CD14-positive monocyte (primary cell): ENCODE results near the gene SLC24A3. TPM values are rescaled to one million over a fixed set of nuclear protein-coding genes. Genes with fewer than 3 reads are reported as not detected.

Source experiments
- DNase-seq, 3 donors: peaks; one replicate each; pipeline ENCODE4 v3.0.0-alpha.2; 2011 to 2022
- H2AFZ ChIP-seq: 2 replicates; pipeline ENCODE4 v1.6.0; 2012; ENCODE audit warnings: mild to moderate bottlenecking, low read depth, low read length, inconsistent platforms; ENCODE audit not compliant: insufficient read depth, poor library complexity, severe bottlenecking
- H3K27ac ChIP-seq, 2 donors: 1 replicate in 1 of 2; 2 replicates in 1 of 2; pipeline ENCODE4 v1.5.1; 2012 to 2013; ENCODE audit warnings: low read length in 2 of 2, control low read depth in 1 of 2, inconsistent platforms in 1 of 2, low read depth in 1 of 2, mild to moderate bottlenecking in 1 of 2
- H3K27me3 ChIP-seq, 2 donors: one replicate each; pipeline versions ENCODE4 v1.6.0 to v1.6.1; 2011 to 2013; ENCODE audit warnings: low read length in 2 of 2; ENCODE audit not compliant: control insufficient read depth in 2 of 2, insufficient read depth in 2 of 2
- H3K36me3 ChIP-seq, 2 donors: replicated peaks in 1 of 2; 1 replicate in 1 of 2; 2 replicates in 1 of 2; pipeline versions ENCODE4 v1.5.1 to v1.6.1; 2012 to 2013; ENCODE audit warnings: low read length in 2 of 2, control low read depth in 1 of 2, inconsistent platforms in 1 of 2, mild to moderate bottlenecking in 1 of 2; ENCODE audit not compliant: insufficient read depth in 2 of 2, control insufficient read depth in 1 of 2
- H3K4me1 ChIP-seq, 2 donors: 1 replicate in 1 of 2; 2 replicates in 1 of 2; pipeline versions ENCODE4 v1.5.1 to v1.6.1; 2012 to 2013; ENCODE audit warnings: low read length in 2 of 2, control low read depth in 1 of 2, inconsistent platforms in 1 of 2, mild to moderate bottlenecking in 1 of 2, moderate library complexity in 1 of 2; ENCODE audit not compliant: insufficient read depth in 2 of 2, control insufficient read depth in 1 of 2
- H3K4me2 ChIP-seq: replicated peaks from 2 replicates; pipeline ENCODE3; 2012; ENCODE audit warnings: low read length, moderate library complexity, mild to moderate bottlenecking; ENCODE audit not compliant: poor library complexity, severe bottlenecking; ENCODE audit errors: extremely low read depth
- H3K4me3 ChIP-seq, 3 experiments: fragments of 200-600 bp in 1 of 3; sonication (generic) in 1 of 3; replicated peaks in 1 of 3; 1 replicate in 2 of 3; 2 replicates in 1 of 3; pipeline ENCODE4 v1.5.1; 2011 to 2013; ENCODE audit warnings: low read length in 3 of 3, mild to moderate bottlenecking in 3 of 3, control low read depth in 2 of 3, low read depth in 2 of 3, inconsistent platforms in 1 of 3, moderate library complexity in 1 of 3
- H3K79me2 ChIP-seq: 2 replicates; pipeline ENCODE4 v1.6.0; 2012; ENCODE audit warnings: mild to moderate bottlenecking, control low read depth, inconsistent platforms, low read length, moderate library complexity; ENCODE audit not compliant: insufficient read depth
- H3K9ac ChIP-seq: 2 replicates; pipeline ENCODE4 v1.6.0; 2017; ENCODE audit warnings: low read length, mild to moderate bottlenecking; ENCODE audit not compliant: insufficient read depth, poor library complexity, severe bottlenecking
- H3K9me3 ChIP-seq, 2 donors: replicated peaks in 1 of 2; 1 replicate in 1 of 2; 2 replicates in 1 of 2; pipeline versions ENCODE4 v1.5.1 to v1.6.1; 2012 to 2013; ENCODE audit warnings: low read length in 2 of 2, control low read depth in 1 of 2; ENCODE audit not compliant: control insufficient read depth in 1 of 2, insufficient read depth in 1 of 2
- H4K20me1 ChIP-seq: 2 replicates; pipeline ENCODE4 v1.6.0; 2012; ENCODE audit warnings: mild to moderate bottlenecking, low read length, control low read depth, moderate library complexity; ENCODE audit not compliant: insufficient read depth
- H3K27ac Mint-ChIP-seq, 7 donors: one replicate each; pipeline ENCODE4 v1.8.0; 2020; ENCODE audit warnings: mild to moderate bottlenecking in 7 of 7, mixed read lengths in 7 of 7, moderate library complexity in 6 of 7, inconsistent platforms in 2 of 7
- H3K27me3 Mint-ChIP-seq, 3 donors: one replicate each; pipeline ENCODE4 v1.8.0; 2021 to 2022; ENCODE audit warnings: low read depth in 3 of 3, mild to moderate bottlenecking in 3 of 3, mixed read lengths in 3 of 3, moderate library complexity in 3 of 3, inconsistent platforms in 1 of 3
- H3K36me3 Mint-ChIP-seq, 2 donors: one replicate each; pipeline ENCODE4 v1.8.0; 2020; ENCODE audit warnings: mixed read lengths in 2 of 2, inconsistent platforms in 1 of 2, mild to moderate bottlenecking in 1 of 2
- H3K4me1 Mint-ChIP-seq: one replicate; pipeline ENCODE4 v1.8.0; 2020; ENCODE audit warnings: mild to moderate bottlenecking, mixed read lengths
- H3K4me3 Mint-ChIP-seq, 2 donors: one replicate each; pipeline ENCODE4 v1.8.0; 2020; ENCODE audit warnings: mild to moderate bottlenecking in 2 of 2, mixed read lengths in 2 of 2, moderate library complexity in 1 of 2
- H3K9me3 Mint-ChIP-seq, 7 donors: one replicate each; pipeline ENCODE4 v1.8.0; 2020 to 2022; ENCODE audit warnings: mixed read lengths in 7 of 7, mild to moderate bottlenecking in 6 of 7, moderate library complexity in 6 of 7, inconsistent platforms in 2 of 7
- WGBS: methylation state at CpG from one replicate; pipeline ENCODE4 v1.1.5; 2013; ENCODE audit warnings: missing lambda C conversion rate; ENCODE audit not compliant: insufficient coverage; 5-methylcytosine and 5-hydroxymethylcytosine counted together
- intact Hi-C, 2 donors: fragments of 100-400 bp; cut with micrococcal nuclease; formaldehyde crosslinking; loops; one replicate each; pipeline versions ENCODE4 v1.15.0 to v1.15.1; 2023
- polyA plus RNA-seq, 3 donors: library from polyadenylated mRNA; depleted of rRNA in 1 of 3; unstranded in 2 of 3; stranded (reverse) in 1 of 3; fragments of 300-500 nt in 2 of 3; fragments of >200 nt in 1 of 3; fragmentation: Illumina TruSeq in 2 of 3; gene quantifications; 1 replicate in 2 of 3; 2 replicates in 1 of 3; pipeline ENCODE4 v1.2.3, GENCODE V29; 2012 to 2021
- TF ChIP-seq, protein P1 (sequence below): fragments of 200-600 bp; IDR thresholded peaks from one replicate; pipeline ENCODE4 v1.8.0; 2022; ENCODE audit warnings: antibody characterized with exemption, mild to moderate bottlenecking

The SLC24A3 gene
- polyA plus RNA-seq, 3 donors, result 0.04 to 0.08 TPM; not detected in 1

DNA sequence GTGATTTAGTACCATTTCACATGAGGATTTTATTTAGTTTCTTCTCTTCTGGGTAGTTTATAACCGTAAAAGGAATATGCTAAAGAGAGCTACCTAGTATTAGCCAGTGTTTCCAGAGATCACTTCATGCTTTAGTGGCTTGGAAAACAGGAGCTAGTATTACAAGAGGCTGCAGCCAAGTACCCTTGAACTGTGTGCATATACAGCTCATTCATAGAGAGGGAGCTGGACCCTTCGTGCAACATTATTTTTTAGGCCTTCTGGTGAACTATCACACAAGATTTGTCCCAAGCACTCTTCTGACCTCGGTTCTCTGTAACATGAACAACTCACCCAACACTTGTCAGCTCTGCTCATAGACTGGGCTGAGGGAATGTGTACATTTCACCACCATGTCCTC lies 470.7 kb downstream of the SLC24A3 start:
- TF ChIP-seq, protein P1, sequence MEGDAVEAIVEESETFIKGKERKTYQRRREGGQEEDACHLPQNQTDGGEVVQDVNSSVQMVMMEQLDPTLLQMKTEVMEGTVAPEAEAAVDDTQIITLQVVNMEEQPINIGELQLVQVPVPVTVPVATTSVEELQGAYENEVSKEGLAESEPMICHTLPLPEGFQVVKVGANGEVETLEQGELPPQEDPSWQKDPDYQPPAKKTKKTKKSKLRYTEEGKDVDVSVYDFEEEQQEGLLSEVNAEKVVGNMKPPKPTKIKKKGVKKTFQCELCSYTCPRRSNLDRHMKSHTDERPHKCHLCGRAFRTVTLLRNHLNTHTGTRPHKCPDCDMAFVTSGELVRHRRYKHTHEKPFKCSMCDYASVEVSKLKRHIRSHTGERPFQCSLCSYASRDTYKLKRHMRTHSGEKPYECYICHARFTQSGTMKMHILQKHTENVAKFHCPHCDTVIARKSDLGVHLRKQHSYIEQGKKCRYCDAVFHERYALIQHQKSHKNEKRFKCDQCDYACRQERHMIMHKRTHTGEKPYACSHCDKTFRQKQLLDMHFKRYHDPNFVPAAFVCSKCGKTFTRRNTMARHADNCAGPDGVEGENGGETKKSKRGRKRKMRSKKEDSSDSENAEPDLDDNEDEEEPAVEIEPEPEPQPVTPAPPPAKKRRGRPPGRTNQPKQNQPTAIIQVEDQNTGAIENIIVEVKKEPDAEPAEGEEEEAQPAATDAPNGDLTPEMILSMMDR, result no peak
- Histone ChIP-seq H3K27me3 (no peaks in the 10 kb centered on the region), H4K20me1 (no peaks in the 10 kb centered on the region), H3K9me3 (peaks cover 15 to 17% of the 10 kb centered on the region in 2 donors), H3K27ac (no peak overlapping the region), H3K9ac (no peak overlapping the region), H3K36me3 (no peaks in the 10 kb centered on the region), H3K4me3 (no peak overlapping the region), H3K4me2 (no peak overlapping the region), H3K4me1 (peaks cover 13 to 15% of the 10 kb centered on the region in 2 donors), H2AFZ (no peak overlapping the region), H3K79me2 (no peaks in the 10 kb centered on the region)
- Mint-ChIP-seq H3K27me3 (peaks cover 1 to 2% (median 2%) of the 10 kb centered on the region in 3 donors), H3K4me1 (peaks cover 21% of the 10 kb centered on the region), H3K36me3 (peaks cover 3 to 7% of the 10 kb centered on the region in 2 donors), H3K27ac (no peak overlapping the region), H3K4me3 (no peak overlapping the region), H3K9me3 (peaks cover 17 to 31% (median 24%) of the 10 kb centered on the region in 7 donors)
- intact Hi-C loops, result no loop called here
- DNase-seq, result no peak
- 100% methylated on average over 1 of the region's 3 CpGs for WGBS

DNA sequence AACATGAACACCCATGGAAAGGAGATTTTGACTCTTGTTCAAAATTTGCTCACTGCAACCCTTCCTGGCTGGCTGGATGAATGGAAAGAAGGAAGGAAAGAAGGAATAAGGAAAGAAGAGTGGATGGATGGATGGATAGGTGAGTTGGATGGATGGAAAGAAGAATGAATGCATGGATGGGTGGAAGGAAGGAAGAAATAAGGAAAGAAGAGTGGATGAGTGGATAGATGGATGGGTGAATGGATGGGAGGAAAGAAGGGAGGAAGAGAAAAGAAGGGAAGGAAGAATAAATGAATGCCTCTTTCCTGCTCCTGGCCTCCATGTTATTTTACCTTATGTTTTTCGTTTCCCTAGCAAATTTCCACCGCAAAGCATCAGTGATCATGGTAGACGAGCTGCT lies 471.4 kb downstream of the SLC24A3 start:
- H3K4me3 Mint-ChIP-seq, result no peak overlapping the region
- no peaks in the 10 kb centered on the region for H3K36me3 ChIP-seq
- peaks cover 0 to 2% (median 1%) of the 10 kb centered on the region in 3 donors for H3K27me3 Mint-ChIP-seq
- H3K4me1 ChIP-seq, result peaks cover 13 to 15% of the 10 kb centered on the region in 2 donors
- no peaks in the 10 kb centered on the region for H3K27me3 ChIP-seq
- no peaks in the 10 kb centered on the region for H4K20me1 ChIP-seq
- H3K4me2 ChIP-seq, result no peak overlapping the region
- WGBS, result 92% methylated on average over 2 of the region's 3 CpGs
- peaks cover 15 to 17% of the 10 kb centered on the region in 2 donors for H3K9me3 ChIP-seq
- peaks cover 3 to 7% of the 10 kb centered on the region in 2 donors for H3K36me3 Mint-ChIP-seq
- no peak overlapping the region for H3K9ac ChIP-seq
- no peak overlapping the region for H3K4me3 ChIP-seq
- H3K27ac ChIP-seq, result no peak overlapping the region
- no peaks in the 10 kb centered on the region for H3K79me2 ChIP-seq
- H3K9me3 Mint-ChIP-seq, result peaks cover 17 to 31% (median 24%) of the 10 kb centered on the region in 7 donors
- H2AFZ ChIP-seq, result no peak overlapping the region
- DNase-seq, result no peak
- intact Hi-C loops, result no loop called here
- H3K27ac Mint-ChIP-seq, result no peak overlapping the region
- TF ChIP-seq, protein P1, result no peak
- H3K4me1 Mint-ChIP-seq, result peaks cover 22% of the 10 kb centered on the region
